HG03159 (cell line): ENCODE data around the gene SACM1L.

ENCODE experiments used
- ATAC-seq: cut with Tn5 transposase; IDR thresholded peaks from one replicate; pipeline ENCODE4 v1.9.1; 2021; ENCODE audit warnings: mild to moderate bottlenecking, moderate library complexity; ENCODE audit not compliant: unreplicated experiment

Gene SACM1L

GRCh38 chr3:45781271-45781670 is 92.1 kb downstream of the SACM1L start:
- ATAC-seq: no peak

GRCh38 chr3:45781841-45782240 is 92.6 kb downstream of the SACM1L start:
- ATAC-seq: no peak

GRCh38 chr3:45782381-45782780 is 93.2 kb downstream of the SACM1L start:
- no peak for ATAC-seq

GRCh38 chr3:45783667-45784066 is 94.5 kb downstream of the SACM1L start:
- no peak for ATAC-seq

- no peak for ATAC-seq
Measured at GRCh38 chr3:45785605-45786150, 96.5 kb downstream of the SACM1L start.

GRCh38 chr3:45786801-45787495 is 97.8 kb downstream of the SACM1L start:
- no peak for ATAC-seq

- ATAC-seq: no peak
Measured at GRCh38 chr3:45787551-45787950, 98.4 kb downstream of the SACM1L start.

GRCh38 chr3:45789235-45789812 is 100.1 kb downstream of the SACM1L start:
- ATAC-seq: no peak

- no peak for ATAC-seq
Measured at GRCh38 chr3:45790596-45790995, 101.4 kb downstream of the SACM1L start.

GRCh38 chr3:45792036-45792435 is 102.8 kb downstream of the SACM1L start:
- ATAC-seq: no peak

GRCh38 chr3:45792516-45793172 is 103.4 kb downstream of the SACM1L start:
- ATAC-seq: no peak

GRCh38 chr3:45793482-45794176 is 104.4 kb downstream of the SACM1L start:
- no peak for ATAC-seq

GRCh38 chr3:45794177-45794560 is 105.0 kb downstream of the SACM1L start:
- ATAC-seq: no peak

- no peak for ATAC-seq
Measured at GRCh38 chr3:45794660-45795059, 105.5 kb downstream of the SACM1L start.
